Measurements from ENCODE around the gene TXNL4B. TPM values are rescaled to one million over a fixed set of nuclear protein-coding genes. Genes with fewer than 3 reads are reported as not detected.
A peak's percentile ranks its signal among the peaks of the same experiment; 100 is the strongest.
"Not testable (repeated sequence)": the region's sequence is repeated elsewhere in the genome, so short reads cannot be mapped to it uniquely, and the experiment has no call there.

The TXNL4B gene
- total RNA-seq, 6 experiments from 2014 or later: 5.9 to 10.4 (median 9.9) TPM

DNA sequence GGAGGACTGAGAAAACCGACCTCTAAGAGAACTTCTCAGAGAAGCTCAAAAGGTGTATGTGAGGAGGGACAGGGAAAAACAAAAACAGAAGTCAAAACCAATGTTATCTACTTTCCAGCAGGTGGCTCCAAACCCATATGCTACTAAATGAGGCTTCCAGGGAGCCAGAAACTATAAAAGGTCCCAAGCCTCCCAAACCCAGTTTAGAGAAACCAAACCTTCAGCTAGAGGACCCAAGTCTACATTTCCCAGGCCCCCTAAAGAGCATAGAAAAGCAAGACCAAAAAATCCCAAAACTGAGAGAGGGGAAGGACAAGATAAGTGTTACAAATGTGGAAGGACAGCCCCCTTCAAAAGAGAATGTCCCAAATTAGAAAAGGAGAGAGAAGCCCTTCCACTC, 26.7 kb downstream of the TXNL4B start:
- Mint-ChIP-seq H3K27ac (no peak overlapping the region), H3K9me3 (no peaks in the 10 kb centered on the region), H3K36me3 (ENCODE audit: low read depth) (no peaks in the 10 kb centered on the region), H3K4me3 (no peak overlapping the region), H3K4me1 (ENCODE audit: low read depth) (no peaks in the 10 kb centered on the region), H3K27me3 (ENCODE audit: insufficient read depth) (peaks cover 13% of the 10 kb centered on the region)
- TF ChIP-seq, protein P1, sequence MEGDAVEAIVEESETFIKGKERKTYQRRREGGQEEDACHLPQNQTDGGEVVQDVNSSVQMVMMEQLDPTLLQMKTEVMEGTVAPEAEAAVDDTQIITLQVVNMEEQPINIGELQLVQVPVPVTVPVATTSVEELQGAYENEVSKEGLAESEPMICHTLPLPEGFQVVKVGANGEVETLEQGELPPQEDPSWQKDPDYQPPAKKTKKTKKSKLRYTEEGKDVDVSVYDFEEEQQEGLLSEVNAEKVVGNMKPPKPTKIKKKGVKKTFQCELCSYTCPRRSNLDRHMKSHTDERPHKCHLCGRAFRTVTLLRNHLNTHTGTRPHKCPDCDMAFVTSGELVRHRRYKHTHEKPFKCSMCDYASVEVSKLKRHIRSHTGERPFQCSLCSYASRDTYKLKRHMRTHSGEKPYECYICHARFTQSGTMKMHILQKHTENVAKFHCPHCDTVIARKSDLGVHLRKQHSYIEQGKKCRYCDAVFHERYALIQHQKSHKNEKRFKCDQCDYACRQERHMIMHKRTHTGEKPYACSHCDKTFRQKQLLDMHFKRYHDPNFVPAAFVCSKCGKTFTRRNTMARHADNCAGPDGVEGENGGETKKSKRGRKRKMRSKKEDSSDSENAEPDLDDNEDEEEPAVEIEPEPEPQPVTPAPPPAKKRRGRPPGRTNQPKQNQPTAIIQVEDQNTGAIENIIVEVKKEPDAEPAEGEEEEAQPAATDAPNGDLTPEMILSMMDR (IDR thresholded peaks at IDR 0.05): peak; percentile 78
- DNase-seq: peak; percentile 25

DNA sequence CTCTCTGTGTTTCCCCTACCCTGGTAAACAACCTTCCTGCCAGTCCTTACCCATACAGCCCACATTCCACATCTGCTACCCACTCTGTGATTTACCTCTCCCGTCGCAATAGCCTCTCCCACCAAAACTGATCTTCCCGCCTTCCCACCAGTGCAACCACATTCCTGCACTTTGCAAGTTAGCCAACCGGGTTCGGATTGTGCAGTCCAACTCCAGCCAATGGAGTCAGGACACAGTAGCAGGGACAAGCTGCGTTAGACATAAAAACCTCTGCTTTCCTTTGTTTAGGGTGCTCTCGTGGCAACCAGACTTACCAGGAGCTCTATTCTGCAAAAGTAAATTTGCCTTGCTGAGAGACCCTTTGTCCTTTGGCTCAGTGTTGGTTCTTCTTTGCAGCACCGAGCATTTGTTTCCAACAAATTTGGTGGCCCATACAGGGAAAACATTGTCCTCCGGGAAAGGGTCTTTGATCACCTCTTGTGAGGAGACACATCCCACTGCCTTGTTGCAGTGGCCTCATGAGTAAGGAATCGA, 29.0 kb downstream of the TXNL4B start:
- H3K4me3 Mint-ChIP-seq: no peak overlapping the region
- no peak overlapping the region for H3K27ac Mint-ChIP-seq
- H3K27me3 Mint-ChIP-seq (ENCODE audit: insufficient read depth): peaks cover 11% of the 10 kb centered on the region
- H3K4me1 Mint-ChIP-seq (ENCODE audit: low read depth): no peaks in the 10 kb centered on the region
- no peaks in the 10 kb centered on the region for H3K9me3 Mint-ChIP-seq
- TF ChIP-seq, protein P1 (IDR thresholded peaks at IDR 0.05): no peak
- H3K36me3 Mint-ChIP-seq (ENCODE audit: low read depth): no peaks in the 10 kb centered on the region
- DNase-seq: no peak

DNA sequence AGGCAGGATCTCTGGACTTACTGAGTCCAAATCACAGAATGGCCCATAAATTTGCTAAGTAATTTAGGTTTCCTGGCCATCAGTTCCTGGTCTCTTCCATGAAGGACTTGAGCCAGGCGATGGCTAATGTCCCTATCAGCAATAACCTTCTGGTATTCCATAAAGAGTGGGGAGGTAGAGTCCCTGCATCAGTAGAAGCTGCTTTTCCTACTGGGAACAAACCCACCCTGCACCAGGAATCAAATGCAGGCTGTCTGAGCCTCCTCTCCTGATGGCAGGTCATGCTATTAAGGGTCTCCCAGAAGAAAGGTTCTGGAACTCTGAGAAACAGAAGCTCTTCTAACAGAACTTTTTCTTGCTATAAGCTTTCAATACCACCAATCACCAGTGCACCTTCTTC, 31.9 kb downstream of the TXNL4B start:
- DNase-seq: no peak
- no peak overlapping the region for H3K4me3 Mint-ChIP-seq
- TF ChIP-seq, protein P1 (IDR thresholded peaks at IDR 0.05): no peak
- H3K27me3 Mint-ChIP-seq (ENCODE audit: insufficient read depth): peaks cover 11% of the 10 kb centered on the region
- H3K27ac Mint-ChIP-seq: no peak overlapping the region
- no peaks in the 10 kb centered on the region for H3K36me3 Mint-ChIP-seq (ENCODE audit: low read depth)
- no peaks in the 10 kb centered on the region for H3K4me1 Mint-ChIP-seq (ENCODE audit: low read depth)
- no peaks in the 10 kb centered on the region for H3K9me3 Mint-ChIP-seq

DNA sequence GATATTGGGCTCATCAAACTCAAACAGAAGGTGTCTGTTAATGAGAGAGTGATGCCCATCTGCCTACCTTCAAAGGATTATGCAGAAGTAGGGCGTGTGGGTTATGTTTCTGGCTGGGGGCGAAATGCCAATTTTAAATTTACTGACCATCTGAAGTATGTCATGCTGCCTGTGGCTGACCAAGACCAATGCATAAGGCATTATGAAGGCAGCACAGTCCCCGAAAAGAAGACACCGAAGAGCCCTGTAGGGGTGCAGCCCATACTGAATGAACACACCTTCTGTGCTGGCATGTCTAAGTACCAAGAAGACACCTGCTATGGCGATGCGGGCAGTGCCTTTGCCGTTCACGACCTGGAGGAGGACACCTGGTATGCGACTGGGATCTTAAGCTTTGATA, 33.0 kb downstream of the TXNL4B start:
- DNase-seq: no peak
- TF ChIP-seq, protein P1 (IDR thresholded peaks at IDR 0.05): no peak
- Mint-ChIP-seq H3K36me3 (ENCODE audit: low read depth) (no peaks in the 10 kb centered on the region), H3K9me3 (no peaks in the 10 kb centered on the region), H3K4me3 (no peak overlapping the region), H3K27ac (no peak overlapping the region), H3K4me1 (ENCODE audit: low read depth) (no peaks in the 10 kb centered on the region), H3K27me3 (ENCODE audit: insufficient read depth) (peaks cover 11% of the 10 kb centered on the region)

DNA sequence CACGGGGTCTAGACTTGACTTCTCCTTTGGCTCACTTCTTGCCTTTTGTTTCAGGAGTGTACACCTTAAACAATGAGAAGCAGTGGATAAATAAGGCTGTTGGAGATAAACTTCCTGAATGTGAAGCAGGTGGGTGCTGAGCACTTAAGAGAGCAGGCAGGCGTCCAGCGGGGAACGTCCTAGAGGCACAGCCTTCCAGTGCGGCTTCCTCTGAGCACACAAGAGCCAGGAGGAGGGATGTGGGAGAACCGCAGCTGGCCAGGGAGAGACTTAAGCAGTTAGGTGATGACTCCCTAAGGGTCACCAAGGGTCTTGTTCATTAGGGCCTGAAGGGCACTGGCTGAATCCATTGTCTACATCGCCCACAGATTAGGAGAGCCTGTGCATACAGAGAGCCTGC, 34.4 kb downstream of the TXNL4B start:
- not testable (repeated sequence) for H3K4me1 Mint-ChIP-seq (ENCODE audit: low read depth); H3K27me3 Mint-ChIP-seq (ENCODE audit: insufficient read depth); H3K27ac Mint-ChIP-seq; H3K9me3 Mint-ChIP-seq; H3K4me3 Mint-ChIP-seq; H3K36me3 Mint-ChIP-seq (ENCODE audit: low read depth); DNase-seq

DNA sequence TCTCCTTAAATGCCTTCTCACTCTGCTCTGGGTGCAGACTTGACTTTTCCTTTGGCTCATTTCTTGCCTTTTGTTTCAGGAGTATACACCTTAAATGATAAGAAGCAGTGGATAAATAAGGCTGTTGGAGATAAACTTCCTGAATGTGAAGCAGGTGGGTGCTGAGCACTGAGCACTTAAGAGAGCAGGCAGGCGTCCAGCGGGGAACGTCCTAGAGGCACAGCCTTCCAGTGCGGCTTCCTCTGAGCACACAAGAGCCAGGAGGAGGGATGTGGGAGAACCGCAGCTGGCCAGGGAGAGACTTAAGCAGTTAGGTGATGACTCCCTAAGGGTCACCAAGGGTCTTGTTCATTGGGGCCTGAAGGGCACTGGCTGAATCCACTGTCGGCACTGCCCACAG, 36.1 kb downstream of the TXNL4B start:
- not testable (repeated sequence) for H3K27ac Mint-ChIP-seq; H3K4me3 Mint-ChIP-seq; H3K9me3 Mint-ChIP-seq; H3K4me1 Mint-ChIP-seq (ENCODE audit: low read depth); DNase-seq; H3K27me3 Mint-ChIP-seq (ENCODE audit: insufficient read depth); H3K36me3 Mint-ChIP-seq (ENCODE audit: low read depth)

DNA sequence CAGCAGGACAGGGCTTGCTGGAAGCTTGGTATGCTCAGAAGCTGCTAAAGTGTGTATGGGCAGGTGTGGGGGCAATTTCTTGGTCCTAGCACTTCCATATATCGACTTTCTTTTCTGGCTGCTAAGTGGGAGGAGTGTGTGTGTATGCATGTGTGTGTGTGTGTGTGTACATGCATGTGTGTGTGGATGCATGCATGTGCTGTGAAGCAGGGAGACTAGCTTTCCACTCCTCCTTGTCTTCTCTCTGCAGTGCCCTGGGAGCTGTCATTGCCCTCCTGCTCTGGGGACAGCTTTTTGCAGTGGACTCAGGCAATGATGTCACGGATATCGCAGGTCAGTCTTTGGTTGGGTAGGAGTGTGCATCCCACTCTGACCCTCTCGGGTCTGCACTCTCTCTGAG, 37.5 kb downstream of the TXNL4B start:
- no peak overlapping the region for H3K4me3 Mint-ChIP-seq
- no peak for DNase-seq
- no peaks in the 10 kb centered on the region for H3K36me3 Mint-ChIP-seq (ENCODE audit: low read depth)
- TF ChIP-seq, protein P1 (IDR thresholded peaks at IDR 0.05): no peak
- no peaks in the 10 kb centered on the region for H3K4me1 Mint-ChIP-seq (ENCODE audit: low read depth)
- peaks cover 7% of the 10 kb centered on the region for H3K27me3 Mint-ChIP-seq (ENCODE audit: insufficient read depth)
- H3K9me3 Mint-ChIP-seq: no peaks in the 10 kb centered on the region
- H3K27ac Mint-ChIP-seq: no peak overlapping the region

DNA sequence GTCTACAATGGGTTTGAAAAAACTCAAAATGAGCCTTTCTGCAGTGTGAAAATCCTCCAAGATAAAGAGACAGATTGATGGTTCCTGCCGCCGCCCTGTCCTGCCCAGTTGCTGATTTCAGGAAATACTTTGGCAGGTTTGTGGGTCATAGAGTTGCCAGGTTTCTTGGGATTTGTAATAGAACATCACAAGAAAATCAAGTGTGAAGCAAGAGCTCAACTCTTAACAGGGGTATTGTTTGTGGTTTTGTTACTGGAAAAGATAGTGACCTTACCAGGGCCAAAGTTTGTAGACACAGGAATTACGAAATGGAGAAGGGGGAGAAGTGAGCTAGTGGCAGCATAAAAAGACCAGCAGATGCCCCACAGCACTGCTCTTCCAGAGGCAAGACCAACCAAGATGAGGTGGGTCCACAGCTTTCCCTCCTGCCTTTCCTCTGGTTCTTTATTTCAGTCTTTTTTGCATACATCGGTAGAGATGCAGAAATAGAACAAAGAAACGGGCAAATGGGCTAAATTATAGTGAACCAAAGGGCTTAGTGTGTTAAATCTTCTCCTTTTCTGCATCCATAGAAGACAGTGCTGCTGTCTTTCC, 39.1 kb downstream of the TXNL4B start, which contains the start of gene HP:
Gene HP, plus strand, starts transcription at position 252 of the 594 bp plus-strand sequence. Its CDS starts 148 bp downstream, at position 400.
- not testable (repeated sequence) for H3K4me3 Mint-ChIP-seq; H3K27ac Mint-ChIP-seq; H3K4me1 Mint-ChIP-seq (ENCODE audit: low read depth); H3K9me3 Mint-ChIP-seq; DNase-seq; H3K36me3 Mint-ChIP-seq (ENCODE audit: low read depth); H3K27me3 Mint-ChIP-seq (ENCODE audit: insufficient read depth)

Measured in HFFc6 (cell line).